Endothelial cell of umbilical vein (primary cell): ENCODE results near the gene MAN2A1. TPM values are rescaled to one million over a fixed set of nuclear protein-coding genes. Genes with fewer than 3 reads are reported as not detected.

Source experiments
- BruUV-seq: library from RNA; stranded (reverse); fragments of 400-500 nt; replicated peaks from 2 replicates; lab custom pipeline; 2021; lab: Mats Ljungman, UMichigan
- CTCF ChIA-PET: fragments of 300-600, 350-600 bp; sonication (Branson Sonifier 250); formaldehyde crosslinking; loops from one replicate; lab custom pipeline; 2021; ENCODE audit warnings: antibody characterized with exemption, inconsistent platforms; lab: Charles Lee
- POLR2A ChIA-PET: fragments of 300-600, 350-600 bp; sonication (Branson Sonifier 250); formaldehyde crosslinking; loops from one replicate; lab custom pipeline; 2021; ENCODE audit warnings: antibody characterized with exemption, inconsistent platforms; lab: Charles Lee
- DNase-seq: peaks from one replicate; pipeline ENCODE4 v3.0.0-alpha.2; 2011; ENCODE audit warnings: low read depth, low spot score
- FAIRE-seq: peaks from 2 replicates; lab custom pipeline; 2011; peaks lifted over from hg19 to GRCh38; lab: Jason Lieb, UNC
- H2AFZ ChIP-seq: 2 replicates; pipeline ENCODE4 v1.6.0; 2012; ENCODE audit warnings: low read depth, low read length, control low read depth, inconsistent platforms
- H3K27ac ChIP-seq: 2 replicates; pipeline ENCODE4 v1.5.1; 2011; ENCODE audit warnings: low read depth, mild to moderate bottlenecking, control low read depth, low read length, moderate library complexity; ENCODE audit not compliant: insufficient read depth
- H3K27me3 ChIP-seq, 2 experiments: 2 replicates each; pipeline versions ENCODE4 v1.6.0 to v1.6.1; 2011; ENCODE audit warnings: low read length in 2 of 2, mixed read lengths in 1 of 2; ENCODE audit not compliant: control insufficient read depth in 2 of 2, insufficient read depth in 2 of 2
- H3K36me3 ChIP-seq, 2 experiments: 2 replicates in 1 of 2; 3 replicates in 1 of 2; pipeline ENCODE4 v1.5.1; 2011; ENCODE audit warnings: low read length in 2 of 2, mild to moderate bottlenecking in 1 of 2, moderate library complexity in 1 of 2; ENCODE audit not compliant: control insufficient read depth in 2 of 2, insufficient read depth in 2 of 2; ENCODE audit errors: extremely low read depth in 1 of 2
- H3K4me1 ChIP-seq: 3 replicates; pipeline ENCODE4 v1.5.1; 2011; ENCODE audit warnings: mild to moderate bottlenecking, low read length; ENCODE audit not compliant: control insufficient read depth, insufficient read depth; ENCODE audit errors: extremely low read depth
- H3K4me2 ChIP-seq: 2 replicates; pipeline ENCODE4 v1.6.1; 2011; ENCODE audit warnings: low read length, control low read depth, mixed read lengths; ENCODE audit not compliant: insufficient read depth
- H3K4me3 ChIP-seq, 3 experiments: fragments of 200-600 bp in 1 of 3; sonication (generic), shearing (Covaris generic) in 1 of 3; replicated peaks in 1 of 3; 2 replicates each; pipeline ENCODE4 v1.5.1; 2011 to 2016; ENCODE audit warnings: control low read depth in 3 of 3, low read length in 3 of 3, mild to moderate bottlenecking in 2 of 3, inconsistent platforms in 1 of 3, low read depth in 1 of 3, moderate library complexity in 1 of 3; ENCODE audit not compliant: insufficient read depth in 1 of 3
- H3K79me2 ChIP-seq: 2 replicates; pipeline ENCODE4 v1.6.0; 2012; ENCODE audit warnings: low read length, inconsistent platforms; ENCODE audit not compliant: control insufficient read depth, insufficient read depth
- H3K9ac ChIP-seq: replicated peaks from 2 replicates; pipeline ENCODE3; 2011; ENCODE audit warnings: low read length, control low read depth; ENCODE audit not compliant: insufficient read depth; ENCODE audit errors: extremely low read depth
- H3K9me1 ChIP-seq: replicated peaks from 3 replicates; pipeline ENCODE4 v1.6.0; 2011; ENCODE audit warnings: mild to moderate bottlenecking, low read length; ENCODE audit not compliant: control insufficient read depth, insufficient read depth; ENCODE audit errors: extremely low read depth
- H3K9me3 ChIP-seq: replicated peaks from 2 replicates; pipeline ENCODE4 v1.5.1; 2012; ENCODE audit warnings: low read length, inconsistent platforms; ENCODE audit not compliant: control insufficient read depth, insufficient read depth
- H4K20me1 ChIP-seq: replicated peaks from 2 replicates; pipeline ENCODE3; 2011; ENCODE audit warnings: mild to moderate bottlenecking, low read length; ENCODE audit not compliant: control insufficient read depth, insufficient read depth; ENCODE audit errors: extremely low read depth
- EZH2 ChIP-seq: IDR thresholded peaks from 2 replicates; pipeline ENCODE4 v1.6.1; 2012; ENCODE audit warnings: borderline replicate concordance, low read depth, mild to moderate bottlenecking, moderate library complexity, low read length, inconsistent platforms; ENCODE audit not compliant: severe bottlenecking
- FOS ChIP-seq: IDR thresholded peaks from 2 replicates; pipeline ENCODE4 v1.6.1; 2011; ENCODE audit warnings: mild to moderate bottlenecking, low read length, moderate library complexity, borderline replicate concordance; ENCODE audit not compliant: insufficient read depth
- GATA2 ChIP-seq: IDR thresholded peaks from 2 replicates; pipeline ENCODE4 v1.7.0; 2011; ENCODE audit warnings: low read depth, mild to moderate bottlenecking, moderate library complexity, mixed read lengths, low read length; ENCODE audit not compliant: insufficient read length, insufficient read depth
- JUN ChIP-seq: IDR thresholded peaks from 2 replicates; pipeline ENCODE4 v1.6.1; 2011; ENCODE audit warnings: borderline replicate concordance, low read depth; ENCODE audit not compliant: insufficient read length, insufficient read depth
- MYC ChIP-seq: IDR thresholded peaks from one replicate; pipeline ENCODE4 v1.6.1; 2011; ENCODE audit warnings: mild to moderate bottlenecking, low read depth, low read length
- POLR2A ChIP-seq: IDR thresholded peaks from 2 replicates; pipeline ENCODE4 v1.6.1; 2012; ENCODE audit warnings: low read depth, mild to moderate bottlenecking, control low read depth, low read length
- POLR2AphosphoS5 ChIP-seq: IDR thresholded peaks from 2 replicates; pipeline ENCODE4 v1.6.1; 2012; ENCODE audit warnings: low read depth, mild to moderate bottlenecking, control low read depth, low read length, moderate library complexity; ENCODE audit not compliant: insufficient read depth
- dilution Hi-C: fragments of 300-500 bp; cut with MboI; formaldehyde crosslinking; loops from one replicate; pipeline ENCODE4 v1.15.0; 2019; ENCODE audit warnings: low sequenced_read_pairs; ENCODE audit not compliant: extremely low pct_ligation_motif_present
- intact Hi-C: fragments of 100-400 bp; cut with micrococcal nuclease; formaldehyde crosslinking; loops from one replicate; pipeline ENCODE4 v1.10.0; 2022
- polyA plus RNA-seq, 4 experiments: library from polyadenylated mRNA; depleted of rRNA in 3 of 4; stranded (reverse) in 3 of 4; unstranded in 1 of 4; fragments of >200 nt; gene quantifications; 2 replicates each; pipeline versions ENCODE4 v1.2.1 to v1.2.3, GENCODE V29; 2011 to 2012; ENCODE audit warnings: missing spikeins in 1 of 4
- total RNA-seq: library from RNA; stranded (reverse); gene quantifications from 2 replicates; pipeline ENCODE4 v1.2.3, GENCODE V29; 2021
- TF ChIP-seq, protein P1 (sequence below), 2 donors: IDR thresholded peaks; 1 replicate in 1 of 2; 2 replicates in 1 of 2; pipeline ENCODE4 v1.5.1; 2011; ENCODE audit warnings: low read length in 2 of 2, mild to moderate bottlenecking in 2 of 2, moderate library complexity in 2 of 2, control low read depth in 1 of 2, inconsistent platforms in 1 of 2, low read depth in 1 of 2; ENCODE audit not compliant: insufficient read depth in 1 of 2; ENCODE audit errors: extremely low read depth in 1 of 2
- TF ChIP-seq, protein P2 (sequence below): IDR thresholded peaks from 2 replicates; pipeline ENCODE4 v1.6.1; 2011; ENCODE audit not compliant: insufficient read depth, insufficient read length

Gene MAN2A1
- total and polyA plus RNA-seq, 2 donors (not counting 3 experiments of a cell fraction or from before 2014, with no cell fraction given), result 20.8 to 54.8 TPM

DNA sequence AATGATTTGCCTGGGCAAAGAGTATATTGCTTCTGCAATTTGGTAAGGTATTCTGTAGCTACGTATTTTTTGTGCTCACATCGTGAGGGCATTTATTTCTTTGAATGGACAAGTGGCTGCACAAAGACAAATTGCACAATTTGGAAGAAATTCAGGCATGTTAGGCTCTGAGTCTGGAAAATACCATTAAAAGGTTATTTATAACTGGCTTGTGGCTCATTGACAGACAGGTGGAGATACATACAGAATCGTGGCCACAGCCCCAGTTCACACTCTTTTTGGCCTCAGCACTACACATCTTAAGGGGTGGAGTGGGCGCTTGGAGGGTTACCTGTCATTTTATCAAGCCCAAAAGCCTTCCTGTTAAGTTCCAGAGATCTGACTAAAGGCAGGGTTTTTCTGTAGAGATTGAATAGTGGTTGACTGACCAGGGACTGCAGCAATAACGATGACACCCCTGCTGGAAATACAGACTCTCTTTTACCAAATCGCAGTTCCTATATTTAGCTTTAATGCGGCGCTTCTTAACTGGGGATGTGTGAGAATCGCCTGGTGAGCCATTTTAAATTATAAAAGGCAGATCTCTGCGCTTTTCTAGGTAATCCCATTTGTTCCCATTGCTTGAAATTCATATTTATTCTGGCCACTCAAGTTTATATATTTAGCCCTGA is 14.7 kb downstream of the MAN2A1 start:
- TF ChIP-seq EZH2 (no peak), POLR2A (no peak), MYC (no peak), FOS (no peak), JUN (no peak), POLR2AphosphoS5 (no peak), GATA2 (no peak)
- TF ChIP-seq, protein P1, sequence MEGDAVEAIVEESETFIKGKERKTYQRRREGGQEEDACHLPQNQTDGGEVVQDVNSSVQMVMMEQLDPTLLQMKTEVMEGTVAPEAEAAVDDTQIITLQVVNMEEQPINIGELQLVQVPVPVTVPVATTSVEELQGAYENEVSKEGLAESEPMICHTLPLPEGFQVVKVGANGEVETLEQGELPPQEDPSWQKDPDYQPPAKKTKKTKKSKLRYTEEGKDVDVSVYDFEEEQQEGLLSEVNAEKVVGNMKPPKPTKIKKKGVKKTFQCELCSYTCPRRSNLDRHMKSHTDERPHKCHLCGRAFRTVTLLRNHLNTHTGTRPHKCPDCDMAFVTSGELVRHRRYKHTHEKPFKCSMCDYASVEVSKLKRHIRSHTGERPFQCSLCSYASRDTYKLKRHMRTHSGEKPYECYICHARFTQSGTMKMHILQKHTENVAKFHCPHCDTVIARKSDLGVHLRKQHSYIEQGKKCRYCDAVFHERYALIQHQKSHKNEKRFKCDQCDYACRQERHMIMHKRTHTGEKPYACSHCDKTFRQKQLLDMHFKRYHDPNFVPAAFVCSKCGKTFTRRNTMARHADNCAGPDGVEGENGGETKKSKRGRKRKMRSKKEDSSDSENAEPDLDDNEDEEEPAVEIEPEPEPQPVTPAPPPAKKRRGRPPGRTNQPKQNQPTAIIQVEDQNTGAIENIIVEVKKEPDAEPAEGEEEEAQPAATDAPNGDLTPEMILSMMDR (IDR thresholded peaks at IDR 0.05; ENCODE audit: extremely low read depth in 1 of 2, insufficient read depth in 1 of 2, low read depth in 1 of 2, low read length in 2 of 2), result no peak
- TF ChIP-seq, protein P2, sequence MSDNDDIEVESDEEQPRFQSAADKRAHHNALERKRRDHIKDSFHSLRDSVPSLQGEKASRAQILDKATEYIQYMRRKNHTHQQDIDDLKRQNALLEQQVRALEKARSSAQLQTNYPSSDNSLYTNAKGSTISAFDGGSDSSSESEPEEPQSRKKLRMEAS, result no peak
- H3K4me3 ChIP-seq, result no peak overlapping the region
- H3K27me3 ChIP-seq, result no peaks in the 10 kb centered on the region
- FAIRE-seq, result no peak
- peaks cover 5% of the 10 kb centered on the region for H4K20me1 ChIP-seq
- H3K4me2 ChIP-seq, result no peak overlapping the region
- dilution Hi-C loops (no loop called here), intact Hi-C loops (no loop called here)
- ChIA-PET CTCF (no interaction called here), POLR2A (no interaction called here)
- DNase-seq, result no peak
- H3K36me3 ChIP-seq, result no peaks in the 10 kb centered on the region
- H3K9ac ChIP-seq, result no peak overlapping the region
- H3K4me1 ChIP-seq, result no peaks in the 10 kb centered on the region
- no peak overlapping the region for H3K27ac ChIP-seq
- BruUV-seq, result no TSS peak
- H3K79me2 ChIP-seq, result peaks cover 75% of the 10 kb centered on the region
- H3K9me3 ChIP-seq, result no peaks in the 10 kb centered on the region
- H2AFZ ChIP-seq, result no peak overlapping the region
- H3K9me1 ChIP-seq, result no peaks in the 10 kb centered on the region
